Smooth muscle cell of the umbilical artery (primary cell): Measurements from ENCODE around the gene CEP68. TPM values are rescaled to one million over a fixed set of nuclear protein-coding genes. Genes with fewer than 3 reads are reported as not detected.

Experiments used
- total RNA-seq: library from RNA; depleted of rRNA; stranded (reverse); fragments of >200 nt; gene quantifications from 2 replicates; pipeline ENCODE4 v1.2.3, GENCODE V29; 2014

CEP68 gene, protein sequence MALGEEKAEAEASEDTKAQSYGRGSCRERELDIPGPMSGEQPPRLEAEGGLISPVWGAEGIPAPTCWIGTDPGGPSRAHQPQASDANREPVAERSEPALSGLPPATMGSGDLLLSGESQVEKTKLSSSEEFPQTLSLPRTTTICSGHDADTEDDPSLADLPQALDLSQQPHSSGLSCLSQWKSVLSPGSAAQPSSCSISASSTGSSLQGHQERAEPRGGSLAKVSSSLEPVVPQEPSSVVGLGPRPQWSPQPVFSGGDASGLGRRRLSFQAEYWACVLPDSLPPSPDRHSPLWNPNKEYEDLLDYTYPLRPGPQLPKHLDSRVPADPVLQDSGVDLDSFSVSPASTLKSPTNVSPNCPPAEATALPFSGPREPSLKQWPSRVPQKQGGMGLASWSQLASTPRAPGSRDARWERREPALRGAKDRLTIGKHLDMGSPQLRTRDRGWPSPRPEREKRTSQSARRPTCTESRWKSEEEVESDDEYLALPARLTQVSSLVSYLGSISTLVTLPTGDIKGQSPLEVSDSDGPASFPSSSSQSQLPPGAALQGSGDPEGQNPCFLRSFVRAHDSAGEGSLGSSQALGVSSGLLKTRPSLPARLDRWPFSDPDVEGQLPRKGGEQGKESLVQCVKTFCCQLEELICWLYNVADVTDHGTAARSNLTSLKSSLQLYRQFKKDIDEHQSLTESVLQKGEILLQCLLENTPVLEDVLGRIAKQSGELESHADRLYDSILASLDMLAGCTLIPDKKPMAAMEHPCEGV
- 3.5 and 3.9 TPM in 2 replicates for total RNA-seq

DNA sequence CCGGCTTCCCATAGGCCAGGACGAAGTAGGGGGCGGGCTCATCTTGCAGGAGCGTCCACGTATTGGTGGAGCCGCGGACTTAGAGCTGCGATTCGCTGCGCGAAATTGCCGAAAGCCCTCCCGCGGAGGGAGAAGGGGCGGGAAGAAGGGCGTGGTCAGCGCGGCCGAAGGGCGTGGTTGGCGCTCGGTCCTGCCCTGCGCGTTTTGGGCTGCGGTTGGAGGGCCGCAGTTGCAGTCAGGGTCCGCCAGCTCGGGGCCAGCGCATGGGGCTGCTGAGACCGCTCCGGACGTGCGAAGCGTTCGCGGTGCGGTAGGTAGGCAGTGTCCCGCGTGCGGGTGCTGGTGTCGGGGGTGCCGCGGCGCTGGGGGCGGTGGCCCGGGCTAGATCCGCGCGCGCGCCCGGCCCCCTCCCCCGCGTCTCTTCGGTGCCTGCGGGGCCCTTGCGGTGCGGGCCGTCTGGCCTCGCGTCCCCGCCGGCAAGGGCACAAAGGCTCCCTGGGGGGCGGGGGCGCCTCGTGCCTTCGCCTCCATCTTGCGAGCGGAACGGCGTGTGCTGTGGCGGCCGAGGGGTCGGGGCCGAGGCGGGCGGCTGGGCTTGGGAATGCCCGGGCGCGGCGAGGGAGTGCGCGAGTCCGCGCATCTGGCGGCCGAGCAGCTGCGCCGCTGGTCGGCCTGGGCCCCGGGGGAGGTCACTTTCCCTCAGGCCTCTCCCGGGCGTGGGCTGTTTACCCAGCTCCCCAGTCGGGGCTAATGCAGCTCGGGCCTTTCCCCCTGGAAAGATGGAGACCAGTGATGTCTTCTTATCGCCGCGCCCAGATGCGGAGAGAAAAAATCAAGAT, at the start of gene CEP68:
TSS of gene CEP68 (plus strand) at position 202 of the 839 bp plus-strand sequence. CDS start 13,029 bp downstream, outside the sequence.

DNA sequence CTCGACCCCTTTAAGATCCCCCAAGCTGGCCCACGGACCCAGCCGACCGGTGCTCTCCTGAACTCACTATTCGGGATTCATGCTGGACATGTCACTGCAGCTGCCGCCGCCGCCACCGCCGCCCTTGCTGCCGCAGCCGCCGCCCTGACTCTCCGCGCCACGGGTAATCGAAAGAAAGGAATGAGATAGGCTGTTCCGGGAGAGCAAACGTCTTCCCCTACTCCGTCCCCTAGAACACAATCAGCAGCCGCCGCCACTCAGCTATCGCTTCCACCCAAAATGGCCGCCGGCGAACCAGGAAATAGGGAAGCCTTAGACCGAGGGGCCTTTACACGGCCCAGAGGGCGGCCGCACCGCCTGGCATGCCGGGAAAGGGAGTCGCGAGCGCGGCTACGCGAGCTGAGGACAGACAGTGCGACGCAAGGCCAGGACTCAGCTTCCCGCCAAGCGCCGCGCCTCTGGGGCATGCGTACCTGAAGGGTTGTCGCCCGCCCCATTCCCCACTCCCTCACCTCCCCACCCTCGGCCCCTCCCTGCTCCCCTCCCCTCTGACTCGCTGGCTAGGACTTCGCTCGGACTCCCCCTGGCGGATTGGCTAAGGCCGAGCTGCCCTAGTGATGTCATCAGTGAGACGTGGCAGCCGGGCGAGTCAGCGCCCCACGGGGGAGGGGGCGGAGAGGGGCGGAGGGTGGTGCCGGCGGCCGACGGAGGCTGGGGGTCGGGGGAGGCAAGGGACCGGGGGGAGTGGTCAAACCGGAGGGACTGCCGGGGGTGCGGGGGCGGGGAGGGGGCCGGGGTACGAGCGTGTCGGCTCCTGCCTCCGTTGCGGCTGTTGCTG, 73.8 kb downstream of the CEP68 start, which contains the start of gene RAB1A:
TSS of gene RAB1A (minus strand) at position 281 of the 838 bp plus-strand sequence. CDS start at position 90, 191 bp downstream.

Other genes starting within 250 kb of the CEP68 start
- 19.4 and 21.4 TPM in 2 replicates for gene SLC1A4, start 67.0 kb upstream of the CEP68 start, total RNA-seq
- gene RAB1A, start 73.7 kb downstream of the CEP68 start, total RNA-seq, result 127 and 178 TPM in 2 replicates
- gene ACTR2, start 171.4 kb downstream of the CEP68 start, total RNA-seq, result 155 and 228 TPM in 2 replicates